Uterus (tissue), 2 donors: Measurements from ENCODE around the gene P2RY8.

Experiments
- POLR2A ChIP-seq, 2 donors: fragments of 450-650 bp; IDR thresholded peaks; one replicate each; pipeline ENCODE4 v1.6.1; 2016; ENCODE audit warnings: antibody characterized with exemption in 2 of 2, mild to moderate bottlenecking in 1 of 2, moderate library complexity in 1 of 2
- TF ChIP-seq, protein P1 (sequence below), 4 experiments: fragments of 200-600 bp in 2 of 4; fragments of 450-650 bp in 2 of 4; sonication (generic) in 2 of 4; IDR thresholded peaks; one replicate each; pipeline ENCODE4 v1.5.1; 2016 to 2019; ENCODE audit warnings: antibody characterized with exemption in 4 of 4, mild to moderate bottlenecking in 2 of 4, moderate library complexity in 1 of 4

DNA sequence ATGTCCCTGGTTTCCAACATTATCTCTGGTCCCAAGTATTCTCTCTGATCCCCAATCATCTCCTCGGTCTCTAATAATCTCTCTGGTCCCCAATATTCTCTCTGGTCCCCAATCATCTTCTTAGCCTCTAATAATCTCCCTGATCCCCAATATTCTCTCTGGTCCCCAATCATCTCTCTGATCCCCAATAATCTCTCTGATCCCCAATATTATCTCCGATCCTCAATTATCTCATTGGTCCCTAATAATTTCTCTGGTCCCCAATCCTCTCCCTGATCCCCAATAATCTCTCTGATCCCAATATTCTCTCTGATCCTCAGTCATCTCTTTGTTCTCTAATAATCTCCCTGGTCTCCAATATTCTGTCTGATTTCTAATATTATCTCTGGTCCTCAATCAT, 16.6 kb downstream of the P2RY8 start:
- TF ChIP-seq, protein P1, sequence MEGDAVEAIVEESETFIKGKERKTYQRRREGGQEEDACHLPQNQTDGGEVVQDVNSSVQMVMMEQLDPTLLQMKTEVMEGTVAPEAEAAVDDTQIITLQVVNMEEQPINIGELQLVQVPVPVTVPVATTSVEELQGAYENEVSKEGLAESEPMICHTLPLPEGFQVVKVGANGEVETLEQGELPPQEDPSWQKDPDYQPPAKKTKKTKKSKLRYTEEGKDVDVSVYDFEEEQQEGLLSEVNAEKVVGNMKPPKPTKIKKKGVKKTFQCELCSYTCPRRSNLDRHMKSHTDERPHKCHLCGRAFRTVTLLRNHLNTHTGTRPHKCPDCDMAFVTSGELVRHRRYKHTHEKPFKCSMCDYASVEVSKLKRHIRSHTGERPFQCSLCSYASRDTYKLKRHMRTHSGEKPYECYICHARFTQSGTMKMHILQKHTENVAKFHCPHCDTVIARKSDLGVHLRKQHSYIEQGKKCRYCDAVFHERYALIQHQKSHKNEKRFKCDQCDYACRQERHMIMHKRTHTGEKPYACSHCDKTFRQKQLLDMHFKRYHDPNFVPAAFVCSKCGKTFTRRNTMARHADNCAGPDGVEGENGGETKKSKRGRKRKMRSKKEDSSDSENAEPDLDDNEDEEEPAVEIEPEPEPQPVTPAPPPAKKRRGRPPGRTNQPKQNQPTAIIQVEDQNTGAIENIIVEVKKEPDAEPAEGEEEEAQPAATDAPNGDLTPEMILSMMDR (IDR thresholded peaks at IDR 0.05) = no peak
- no peak for TF ChIP-seq POLR2A (IDR thresholded peaks at IDR 0.05)
